Left ventricle myocardium inferior (tissue), 1 donor: ENCODE measurements around the gene SCYGR5. TPM values are rescaled to one million over a fixed set of nuclear protein-coding genes. Genes with fewer than 3 reads are reported as not detected.

Experiments
- DNase-seq: peaks from one replicate; pipeline ENCODE4 v3.0.0-alpha.2; 2020
- H3K27ac ChIP-seq: fragments of 200-600 bp; replicated peaks from 2 replicates; pipeline ENCODE4 v1.8.0; 2021
- H3K27me3 ChIP-seq: fragments of 200-600 bp; 2 replicates; pipeline ENCODE4 v1.8.0; 2021; ENCODE audit warnings: low read depth
- H3K36me3 ChIP-seq: fragments of 200-600 bp; 2 replicates; pipeline ENCODE4 v1.8.0; 2021
- H3K4me1 ChIP-seq: fragments of 200-600 bp; 2 replicates; pipeline ENCODE4 v1.8.0; 2021
- H3K4me3 ChIP-seq: fragments of 200-600 bp; 2 replicates; pipeline ENCODE4 v1.8.0; 2021; ENCODE audit warnings: mild to moderate bottlenecking, moderate library complexity
- H3K9me3 ChIP-seq: fragments of 200-600 bp; replicated peaks from 2 replicates; pipeline ENCODE4 v1.8.0; 2021
- intact Hi-C: fragments of 100-400 bp; cut with micrococcal nuclease; formaldehyde crosslinking; loops from one replicate; pipeline ENCODE4 v1.11.0; 2022
- total RNA-seq: library from RNA; stranded (reverse); fragmentation: NEBNext Ultra II Directional; extraction: Animal tissue kit (Norgen Biotek cat#: 25700); gene quantifications from one replicate; pipeline ENCODE4 v1.2.1, GENCODE V29; 2021
- TF ChIP-seq, protein P1 (sequence below): fragments of 200-600 bp; IDR thresholded peaks from 2 replicates; pipeline ENCODE4 v1.8.0; 2021; ENCODE audit warnings: antibody characterized with exemption, mild to moderate bottlenecking, borderline replicate concordance
- donor health status: DM: no; HTN: yes; CAD: no; lungs with severe emphysema.

The SCYGR5 gene
- total RNA-seq, 1 donor from 2014 or later = not detected

DNA sequence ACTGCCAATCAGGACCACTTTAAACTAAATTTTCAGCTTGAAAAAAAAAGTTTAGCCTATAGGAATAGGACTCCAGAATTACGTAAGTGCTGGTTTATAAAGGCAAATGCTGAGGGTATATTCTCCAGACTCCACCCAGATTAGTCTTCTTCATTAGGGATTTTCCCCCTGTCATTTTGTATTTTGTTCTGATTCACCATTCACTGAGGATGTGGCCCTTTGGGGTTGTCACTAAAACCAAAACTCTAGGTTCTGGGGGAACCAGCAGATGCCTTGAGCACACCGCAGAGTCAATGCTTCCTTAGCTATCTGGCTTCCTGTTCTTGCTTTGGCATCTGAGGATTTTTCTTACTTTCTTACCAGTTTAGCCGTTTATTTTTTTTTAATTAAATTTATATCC lies 38.8 kb upstream of the SCYGR5 start:
- H3K27me3 ChIP-seq = peaks cover 8% of the 10 kb centered on the region
- H3K9me3 ChIP-seq = peaks cover 4% of the 10 kb centered on the region
- no peak overlapping the region for H3K4me3 ChIP-seq
- TF ChIP-seq, protein P1, sequence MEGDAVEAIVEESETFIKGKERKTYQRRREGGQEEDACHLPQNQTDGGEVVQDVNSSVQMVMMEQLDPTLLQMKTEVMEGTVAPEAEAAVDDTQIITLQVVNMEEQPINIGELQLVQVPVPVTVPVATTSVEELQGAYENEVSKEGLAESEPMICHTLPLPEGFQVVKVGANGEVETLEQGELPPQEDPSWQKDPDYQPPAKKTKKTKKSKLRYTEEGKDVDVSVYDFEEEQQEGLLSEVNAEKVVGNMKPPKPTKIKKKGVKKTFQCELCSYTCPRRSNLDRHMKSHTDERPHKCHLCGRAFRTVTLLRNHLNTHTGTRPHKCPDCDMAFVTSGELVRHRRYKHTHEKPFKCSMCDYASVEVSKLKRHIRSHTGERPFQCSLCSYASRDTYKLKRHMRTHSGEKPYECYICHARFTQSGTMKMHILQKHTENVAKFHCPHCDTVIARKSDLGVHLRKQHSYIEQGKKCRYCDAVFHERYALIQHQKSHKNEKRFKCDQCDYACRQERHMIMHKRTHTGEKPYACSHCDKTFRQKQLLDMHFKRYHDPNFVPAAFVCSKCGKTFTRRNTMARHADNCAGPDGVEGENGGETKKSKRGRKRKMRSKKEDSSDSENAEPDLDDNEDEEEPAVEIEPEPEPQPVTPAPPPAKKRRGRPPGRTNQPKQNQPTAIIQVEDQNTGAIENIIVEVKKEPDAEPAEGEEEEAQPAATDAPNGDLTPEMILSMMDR = no peak
- H3K27ac ChIP-seq = no peak overlapping the region
- intact Hi-C loops = no loop called here
- H3K4me1 ChIP-seq = no peaks in the 10 kb centered on the region
- H3K36me3 ChIP-seq = no peaks in the 10 kb centered on the region
- DNase-seq = no peak

- Histone ChIP-seq H3K4me1 (no peaks in the 10 kb centered on the region), H3K4me3 (no peak overlapping the region), H3K27me3 (peaks cover 8% of the 10 kb centered on the region), H3K9me3 (no peaks in the 10 kb centered on the region), H3K27ac (no peak overlapping the region), H3K36me3 (no peaks in the 10 kb centered on the region)
- no peak for DNase-seq
- TF ChIP-seq, protein P1 = no peak
- intact Hi-C loops = no loop called here
Observed at GRCh38 chr2:227629435-227629834, 37.2 kb upstream of the SCYGR5 start.

DNA sequence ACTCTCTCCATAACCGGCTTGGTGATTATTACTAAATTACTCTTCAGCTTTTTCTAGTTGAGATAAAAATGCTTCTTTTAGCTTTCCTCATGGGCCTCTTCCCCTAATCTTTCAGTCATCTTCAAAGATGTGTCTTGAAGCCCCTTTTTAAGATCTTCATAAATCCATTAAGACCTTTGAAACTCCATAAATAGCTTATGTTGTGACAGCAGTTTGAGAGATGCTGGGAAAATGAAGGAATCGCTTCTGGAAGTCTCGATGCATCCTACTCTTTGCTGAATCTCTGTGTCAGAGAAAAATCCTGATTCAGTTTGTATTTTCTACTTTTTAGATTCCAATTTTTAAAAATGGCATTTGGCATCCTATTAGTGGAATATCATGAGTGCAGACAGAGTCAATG lies 36.3 kb upstream of the SCYGR5 start:
- TF ChIP-seq, protein P1 = no peak
- H3K36me3 ChIP-seq = no peaks in the 10 kb centered on the region
- peaks cover 8% of the 10 kb centered on the region for H3K27me3 ChIP-seq
- H3K9me3 ChIP-seq = no peaks in the 10 kb centered on the region
- no peak overlapping the region for H3K4me3 ChIP-seq
- H3K27ac ChIP-seq = no peak overlapping the region
- intact Hi-C loops = no loop called here
- DNase-seq = no peak
- no peaks in the 10 kb centered on the region for H3K4me1 ChIP-seq

- intact Hi-C loops = no loop called here
- Histone ChIP-seq H3K4me1 (no peaks in the 10 kb centered on the region), H3K27ac (no peak overlapping the region), H3K36me3 (no peaks in the 10 kb centered on the region), H3K27me3 (peaks cover 8% of the 10 kb centered on the region), H3K4me3 (no peak overlapping the region), H3K9me3 (no peaks in the 10 kb centered on the region)
- DNase-seq = no peak
- TF ChIP-seq, protein P1 = no peak
Observed at GRCh38 chr2:227632827-227633226, 33.8 kb upstream of the SCYGR5 start.

GRCh38 chr2:227634201-227634600 lies 32.4 kb upstream of the SCYGR5 start:
- Histone ChIP-seq H3K4me3 (no peak overlapping the region), H3K27ac (no peak overlapping the region), H3K4me1 (no peaks in the 10 kb centered on the region), H3K36me3 (no peaks in the 10 kb centered on the region), H3K9me3 (no peaks in the 10 kb centered on the region), H3K27me3 (peaks cover 8% of the 10 kb centered on the region)
- intact Hi-C loops = no loop called here
- TF ChIP-seq, protein P1 = no peak
- DNase-seq = no peak

- DNase-seq = no peak
- Histone ChIP-seq H3K4me1 (no peaks in the 10 kb centered on the region), H3K27me3 (peaks cover 6% of the 10 kb centered on the region), H3K36me3 (no peaks in the 10 kb centered on the region), H3K9me3 (no peaks in the 10 kb centered on the region), H3K4me3 (no peak overlapping the region), H3K27ac (no peak overlapping the region)
- TF ChIP-seq, protein P1 = no peak
- intact Hi-C loops = no loop called here
Observed at GRCh38 chr2:227642656-227643055, 23.9 kb upstream of the SCYGR5 start.
